Measurements from ENCODE around the gene CCDC6.

- TF ChIP-seq EZH2 (IDR thresholded peaks at IDR 0.05; ENCODE audit: insufficient read depth, poor library complexity, severe bottlenecking) (no peak), EZH2phosphoT487 (IDR thresholded peaks at IDR 0.05; ENCODE audit: insufficient read depth, low read depth) (no peak)
Observed at GRCh38 chr10:59753267-59753666, 153.1 kb downstream of the CCDC6 start, which contains the start of gene MRLN.

Data from GM23248 (cell line).